Breast epithelium (tissue), 3 donors: Measurements from ENCODE around the gene REPS1.

Experiments
- CTCF ChIP-seq, 3 donors: fragments of 450-650 bp; IDR thresholded peaks; one replicate each; pipeline ENCODE4 v1.5.1; 2016 to 2017; ENCODE audit warnings: antibody characterized with exemption in 3 of 3, mild to moderate bottlenecking in 3 of 3, moderate library complexity in 3 of 3
- POLR2A ChIP-seq: fragments of 450-650 bp; IDR thresholded peaks from one replicate; pipeline ENCODE4 v1.6.1; 2016; ENCODE audit warnings: antibody characterized with exemption, mild to moderate bottlenecking, moderate library complexity
- POLR2AphosphoS5 ChIP-seq, 3 donors: sonication (generic); formaldehyde crosslinking; IDR thresholded peaks; one replicate each; pipeline ENCODE4 v1.6.1; 2017; ENCODE audit warnings: antibody characterized with exemption in 3 of 3

- TF ChIP-seq POLR2A (no peak), CTCF (IDR thresholded peaks at IDR 0.05) (no peak), POLR2AphosphoS5 (IDR thresholded peaks at IDR 0.05) (no peak)
These were observed 131.4 kb downstream of the REPS1 start for GRCh38 chr6:138856654-138857053.
